Suppressor macrophage treated with lipopolysaccharide for 4 hours (primary cell): ENCODE data around the gene SLMAP.

Experiments
- DNase-seq: peaks from one replicate; pipeline ENCODE4 v3.0.0-alpha.2; 2020

SLMAP gene

GRCh38 chr3:57752307-57752706 lies 3.8 kb upstream of the SLMAP start:
- no peak for DNase-seq

DNA sequence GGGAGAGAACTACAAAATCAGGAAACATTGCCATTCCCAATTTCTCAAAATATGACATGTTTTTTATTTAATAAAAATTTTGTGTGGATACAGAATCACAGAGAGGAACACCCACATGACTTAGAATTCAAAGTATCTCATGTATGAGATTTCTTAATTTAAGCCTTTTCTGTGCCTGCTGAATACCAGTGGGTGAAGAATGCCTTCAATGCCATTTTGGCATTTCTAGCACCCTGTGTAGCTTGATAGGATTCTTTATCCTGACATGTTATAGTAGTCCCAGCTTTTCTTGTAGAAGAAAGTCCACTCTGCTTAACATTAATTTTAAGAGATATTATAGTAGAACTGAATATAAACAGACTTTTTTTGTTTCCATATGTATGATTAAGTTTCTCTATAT lies 3.1 kb upstream of the SLMAP start:
- no peak for DNase-seq

- peak; percentile 51 for DNase-seq
Measured at GRCh38 chr3:57755368-57755675, 787 bp upstream of the SLMAP start.

DNA sequence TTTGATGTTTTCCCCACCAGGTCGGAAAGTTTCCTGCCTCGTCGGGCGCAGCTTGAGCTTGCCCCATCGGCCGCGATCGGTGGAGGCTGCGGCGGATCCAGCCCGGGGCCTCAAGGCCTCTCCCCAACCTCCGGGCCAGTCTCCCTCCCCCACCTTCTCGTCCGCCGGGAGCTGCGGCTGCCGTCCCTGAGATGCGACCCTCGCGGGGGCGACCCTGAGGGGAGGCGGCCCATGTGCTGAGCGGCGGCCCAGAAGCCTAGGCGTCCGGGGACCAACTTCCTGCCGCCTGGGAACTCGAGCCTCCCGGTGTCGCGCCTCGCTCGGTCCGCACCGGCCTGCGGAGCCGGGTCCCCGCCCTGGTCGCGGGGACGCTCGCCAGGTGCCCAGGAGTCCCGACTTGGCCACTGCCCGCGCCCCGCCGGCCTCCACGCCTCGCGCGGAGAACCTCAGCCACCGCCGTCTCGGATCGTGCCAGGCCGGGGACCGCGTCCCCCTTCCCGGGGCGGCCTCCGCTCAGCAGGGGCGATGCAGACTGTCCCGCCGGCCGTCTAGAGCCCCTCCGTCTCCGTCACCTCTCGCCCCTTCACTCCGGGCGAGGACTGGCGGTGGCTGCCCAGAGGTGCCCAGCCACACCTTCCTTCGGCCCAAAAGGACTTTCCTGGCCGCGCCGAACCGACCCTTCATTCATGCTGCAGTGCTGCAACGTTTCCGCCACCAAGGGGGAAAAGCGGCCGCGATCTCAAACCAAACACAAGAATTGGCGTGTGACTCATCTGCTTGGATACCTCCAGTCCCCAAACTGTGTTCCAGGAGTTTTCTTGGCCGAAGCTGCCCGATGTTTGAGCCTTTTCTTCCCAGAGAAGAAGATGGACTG lies 656 bp downstream of the SLMAP start:
- DNase-seq, result peak; percentile 53

DNA sequence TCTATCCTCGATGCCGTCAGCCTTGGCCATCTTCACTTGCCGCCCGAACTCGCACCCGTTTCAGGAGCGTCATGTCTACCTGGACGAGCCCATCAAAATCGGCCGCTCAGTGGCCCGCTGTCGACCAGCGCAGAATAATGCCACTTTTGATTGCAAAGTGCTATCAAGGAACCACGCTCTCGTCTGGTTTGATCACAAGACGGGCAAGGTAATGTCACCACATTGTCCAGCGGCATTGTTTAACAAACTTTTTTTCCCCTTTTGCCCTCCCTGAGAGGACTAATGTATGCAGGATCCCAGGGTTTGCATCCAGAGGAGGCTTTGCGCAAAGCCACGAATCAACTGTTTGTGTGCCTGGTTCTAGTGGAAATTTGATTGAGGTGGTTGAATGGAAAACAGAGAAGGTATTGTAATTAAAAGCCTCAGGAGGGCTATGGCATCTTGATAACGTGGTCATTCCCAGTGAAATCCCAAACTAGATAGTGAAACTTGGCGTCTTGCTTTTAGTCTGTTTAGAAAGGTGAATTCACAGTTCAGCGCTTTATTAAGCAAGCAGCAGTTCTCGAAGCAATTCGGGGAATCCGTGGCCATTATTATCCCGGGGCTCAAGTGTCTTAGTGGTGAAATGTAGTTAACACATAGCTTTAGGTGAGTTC lies 1.7 kb downstream of the SLMAP start:
- no peak for DNase-seq

DNA sequence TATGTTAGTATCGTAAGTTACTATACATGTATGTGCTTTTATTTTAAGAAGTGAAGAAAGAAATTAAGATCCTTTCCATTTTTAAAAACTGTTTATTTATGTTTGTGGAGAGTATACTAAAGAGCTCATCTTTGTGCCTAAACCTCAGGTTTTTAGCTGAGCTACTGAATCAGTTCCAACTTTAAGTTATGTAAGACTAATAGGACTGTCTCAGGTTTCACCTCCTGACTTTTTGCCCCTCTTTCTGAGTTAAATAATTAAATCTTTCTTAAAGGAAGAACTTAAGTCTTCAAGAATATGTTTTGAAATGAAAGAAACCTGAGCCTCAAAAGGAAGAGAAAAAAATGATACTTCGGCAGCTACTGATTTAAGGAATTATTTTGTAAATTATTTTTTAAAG lies 2.6 kb downstream of the SLMAP start:
- no peak for DNase-seq

GRCh38 chr3:57764794-57765193 lies 8.7 kb downstream of the SLMAP start:
- DNase-seq, result no peak

DNA sequence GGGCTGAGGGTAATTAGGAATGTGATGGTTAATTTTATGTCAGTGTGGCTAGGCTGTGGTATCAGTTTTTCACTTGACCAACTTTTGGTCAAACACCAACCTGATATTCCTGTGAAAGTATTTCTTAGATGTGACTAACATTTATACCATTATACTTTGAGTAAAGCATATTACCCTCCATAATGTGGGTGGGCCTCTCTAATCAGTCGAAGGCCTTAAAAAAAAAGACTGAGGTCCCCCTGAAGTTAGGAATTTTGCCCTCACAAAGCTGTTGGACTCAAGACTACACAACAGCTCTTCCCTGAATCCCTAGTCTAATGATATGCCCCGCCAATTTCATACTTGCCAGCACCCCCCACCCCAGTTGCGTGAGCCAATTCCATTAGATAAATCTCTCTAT lies 12.5 kb downstream of the SLMAP start:
- DNase-seq, result no peak

DNA sequence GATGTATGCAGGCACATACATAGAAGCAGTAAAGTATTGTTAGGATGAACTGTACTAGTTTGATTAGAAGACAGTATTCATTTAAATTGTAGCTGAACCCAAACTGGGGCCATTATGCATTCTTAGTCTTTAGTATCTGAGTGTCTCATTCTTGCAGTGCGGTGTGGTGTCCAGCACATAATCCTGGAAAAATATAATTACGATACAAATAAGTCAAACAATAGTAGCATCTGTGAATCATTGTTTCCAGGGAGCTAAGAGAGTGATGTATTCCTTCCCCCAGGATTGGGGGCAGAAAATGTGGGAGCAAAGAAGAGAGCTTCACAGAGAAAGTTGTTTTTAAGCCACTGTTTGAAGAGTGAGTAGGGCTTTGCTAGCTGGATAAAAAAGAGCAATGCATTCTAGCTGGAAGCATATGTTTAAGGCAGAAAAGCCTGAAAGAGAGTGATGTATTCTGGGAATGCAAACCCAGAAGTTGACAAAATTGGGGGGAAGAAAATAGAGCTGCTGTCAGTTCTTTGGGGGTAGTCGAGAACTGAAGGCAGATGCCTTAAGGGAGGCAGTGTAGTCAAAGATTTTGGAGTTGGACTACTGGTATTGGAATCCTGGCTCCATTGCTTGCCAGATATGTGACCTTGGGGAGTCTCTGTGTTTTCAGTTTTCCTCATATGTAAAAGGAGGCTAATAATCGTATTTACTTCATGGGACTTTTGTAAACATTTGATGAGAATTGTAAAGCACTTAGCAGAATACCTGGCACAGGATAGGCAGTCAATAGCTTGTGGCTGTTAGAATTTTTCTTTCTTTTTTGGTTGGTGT lies 14.1 kb downstream of the SLMAP start:
- DNase-seq, result no peak

GRCh38 chr3:57772251-57772650 lies 16.1 kb downstream of the SLMAP start:
- no peak for DNase-seq

DNA sequence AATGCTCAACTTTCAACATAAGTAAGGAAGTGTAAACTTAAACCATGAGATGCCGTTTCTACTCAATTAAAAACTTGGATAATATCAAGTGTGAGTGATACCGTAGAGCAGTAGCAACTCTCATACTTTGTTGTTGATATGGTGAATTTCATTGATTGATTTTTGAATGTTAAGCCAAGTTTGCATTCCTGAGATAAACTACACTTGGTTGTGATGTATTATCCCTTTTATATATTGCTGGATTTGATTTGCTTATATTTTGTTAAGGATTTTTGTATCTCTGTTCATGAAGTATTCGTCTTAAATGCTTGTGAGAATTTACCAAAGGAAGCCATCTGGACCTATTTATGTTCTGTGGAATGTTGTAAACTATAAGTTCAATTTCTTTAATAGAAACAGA lies 21.7 kb downstream of the SLMAP start:
- DNase-seq, result no peak

GRCh38 chr3:57778494-57778893 lies 22.4 kb downstream of the SLMAP start:
- peak; percentile 51 for DNase-seq

DNA sequence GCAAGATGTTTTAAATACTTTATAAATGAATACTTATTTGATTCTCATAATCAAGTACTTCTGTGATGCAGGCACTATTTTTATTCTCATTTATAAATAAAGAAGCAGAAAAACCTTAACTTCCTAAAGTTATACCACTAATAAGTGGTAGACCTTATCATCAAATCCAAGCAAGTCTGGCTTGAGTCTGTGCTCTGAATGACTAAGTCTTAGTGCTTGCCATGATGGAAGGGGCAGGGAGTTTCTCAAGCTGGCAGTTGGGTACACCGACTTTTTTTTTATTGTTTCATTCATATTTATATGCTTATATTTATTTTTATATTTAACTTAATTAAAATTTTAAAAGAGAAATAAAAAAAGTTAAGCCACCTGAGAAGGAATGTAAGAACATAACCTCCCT lies 23.6 kb downstream of the SLMAP start:
- DNase-seq, result no peak

- DNase-seq, result no peak
Measured at GRCh38 chr3:57783186-57784088, 27.3 kb downstream of the SLMAP start.

DNA sequence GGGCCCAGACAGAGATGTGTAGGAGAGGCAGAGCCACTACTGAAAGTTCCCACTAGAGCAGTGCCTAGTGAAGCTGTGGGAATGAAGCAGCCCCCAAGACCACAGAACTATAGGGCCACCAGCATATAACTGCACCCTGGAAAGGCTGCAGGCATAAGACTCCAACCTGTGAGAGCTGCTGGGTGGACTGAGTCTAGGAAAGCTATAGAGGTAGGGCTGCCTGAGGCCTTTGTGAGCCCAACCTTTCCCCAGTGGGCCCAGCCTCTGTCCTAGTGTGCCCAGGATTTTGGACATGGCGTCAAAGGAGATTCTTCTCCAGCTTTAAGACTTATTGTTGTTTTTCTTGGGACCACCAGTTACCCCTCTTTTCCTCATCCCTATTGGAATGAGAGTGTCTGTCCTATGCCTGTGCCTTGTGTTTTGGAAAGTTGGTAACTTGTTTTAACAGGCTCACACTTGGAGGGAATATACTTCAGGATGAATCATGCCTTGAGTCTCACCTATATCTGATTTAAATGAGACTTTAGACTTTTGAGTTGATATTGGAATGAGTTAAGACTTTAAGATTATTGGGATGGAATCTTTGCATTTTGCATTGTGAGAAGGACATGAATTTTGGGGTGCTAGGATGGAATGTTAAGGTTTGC lies 28.1 kb downstream of the SLMAP start:
- DNase-seq, result no peak

- no peak for DNase-seq
Measured at GRCh38 chr3:57785446-57785845, 29.3 kb downstream of the SLMAP start.

- no peak for DNase-seq
Measured at GRCh38 chr3:57787867-57788623, 31.9 kb downstream of the SLMAP start.

GRCh38 chr3:57788624-57789018 lies 32.5 kb downstream of the SLMAP start:
- DNase-seq, result no peak

DNA sequence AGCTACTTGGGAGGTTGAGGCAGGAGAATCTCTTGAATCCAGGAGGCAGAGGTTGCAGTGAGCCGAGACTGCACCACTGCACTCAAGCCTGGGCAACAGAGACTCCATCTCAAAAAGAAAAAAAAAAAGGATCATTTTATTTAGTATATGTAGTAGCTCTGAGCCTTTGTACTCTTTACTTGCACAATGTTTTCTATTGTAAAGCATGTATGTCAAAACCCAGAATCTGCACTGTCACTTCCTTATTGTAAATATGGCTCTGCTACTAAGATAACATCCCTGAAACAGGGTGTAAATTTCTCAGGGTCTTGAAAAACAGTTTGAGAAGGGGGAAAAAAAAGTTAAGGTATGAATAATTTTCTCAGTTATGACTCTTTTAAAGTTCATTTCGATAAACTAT lies 35.1 kb downstream of the SLMAP start:
- DNase-seq, result peak; percentile 62

- DNase-seq, result no peak
Measured at GRCh38 chr3:57792198-57792597, 36.1 kb downstream of the SLMAP start.

DNA sequence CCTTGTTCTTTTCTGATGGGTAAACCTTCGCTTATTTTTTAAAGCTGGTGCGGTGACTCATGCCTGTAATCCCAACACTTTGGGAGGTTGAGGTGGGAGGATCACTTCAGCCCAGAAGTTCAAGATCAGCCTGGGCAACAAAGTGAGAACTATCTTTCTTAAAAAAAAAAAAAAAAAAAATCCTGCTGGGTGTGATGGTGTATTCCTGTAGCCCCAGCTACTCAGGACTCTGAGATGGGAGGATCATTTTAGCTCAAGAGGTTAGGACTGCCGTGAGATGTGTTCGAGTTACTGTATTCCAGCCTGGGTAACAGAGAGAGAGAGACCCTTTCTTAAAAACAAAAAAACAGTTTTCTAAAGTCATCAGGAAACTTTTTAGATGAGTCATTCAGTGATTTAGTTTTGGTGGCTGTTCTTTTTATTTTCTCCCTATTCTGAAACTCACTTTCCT lies 37.7 kb downstream of the SLMAP start:
- DNase-seq, result no peak
